ENCODE measurements around the gene S1PR3.
"Not testable (repeated sequence)": the region's sequence is repeated elsewhere in the genome, so short reads cannot be mapped to it uniquely, and the experiment has no call there.

Gene S1PR3
- total RNA-seq: 0 to 0.26 reads per million in 2 experiments

DNA sequence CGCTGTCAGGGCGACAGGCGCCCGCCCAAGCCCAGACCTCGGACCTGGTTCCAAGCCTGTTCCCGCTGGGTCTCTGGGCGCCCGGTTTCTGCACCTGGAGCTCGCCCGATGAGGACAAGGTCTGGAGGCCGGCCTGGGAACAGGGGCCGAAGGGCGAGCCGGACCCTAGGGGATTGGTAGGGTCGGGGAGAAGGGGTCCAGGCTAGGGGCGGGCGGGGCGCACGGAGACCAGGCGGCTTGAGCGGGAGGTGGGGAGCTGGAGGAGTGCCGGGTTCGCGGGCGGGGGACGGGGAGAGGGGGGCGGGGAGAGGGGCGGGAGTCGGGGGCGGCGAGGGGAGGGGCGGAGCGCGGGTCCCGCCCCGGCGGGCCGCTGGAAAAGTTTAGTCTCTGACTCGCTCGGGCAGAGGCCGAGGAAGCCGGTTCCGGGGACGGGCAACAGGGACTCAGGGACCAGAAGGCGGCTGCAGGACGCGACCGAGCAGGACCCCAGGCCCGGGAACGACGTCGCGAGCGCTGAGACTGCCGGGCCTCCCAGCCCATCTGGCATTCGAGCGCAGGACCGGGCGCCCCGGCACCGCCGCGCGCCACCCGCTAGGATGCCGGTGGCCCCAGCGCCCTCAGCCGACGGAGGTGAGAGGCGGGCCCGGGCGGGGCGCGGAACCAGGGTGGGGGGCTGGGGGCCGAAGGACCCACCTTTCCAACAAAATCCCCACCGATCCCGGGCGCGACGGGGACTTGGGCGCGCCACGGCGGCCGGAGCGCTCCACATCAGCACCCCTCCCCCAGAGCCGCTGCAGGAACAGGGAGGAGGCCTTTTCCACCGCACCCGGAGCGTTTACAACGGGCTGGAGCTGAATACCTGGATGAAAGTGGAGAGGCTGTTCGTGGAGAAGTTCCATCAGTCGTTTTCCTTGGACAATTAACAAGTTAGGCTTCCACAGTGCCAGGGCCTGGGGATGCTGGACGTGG is at the start of gene S1PR3:
Gene S1PR3, plus strand, starts transcription at position 403 of the 969 bp plus-strand sequence. CDS start 9,733 bp downstream, outside the sequence.
- no peak for DNase-seq (ENCODE audit: low read depth)

DNA sequence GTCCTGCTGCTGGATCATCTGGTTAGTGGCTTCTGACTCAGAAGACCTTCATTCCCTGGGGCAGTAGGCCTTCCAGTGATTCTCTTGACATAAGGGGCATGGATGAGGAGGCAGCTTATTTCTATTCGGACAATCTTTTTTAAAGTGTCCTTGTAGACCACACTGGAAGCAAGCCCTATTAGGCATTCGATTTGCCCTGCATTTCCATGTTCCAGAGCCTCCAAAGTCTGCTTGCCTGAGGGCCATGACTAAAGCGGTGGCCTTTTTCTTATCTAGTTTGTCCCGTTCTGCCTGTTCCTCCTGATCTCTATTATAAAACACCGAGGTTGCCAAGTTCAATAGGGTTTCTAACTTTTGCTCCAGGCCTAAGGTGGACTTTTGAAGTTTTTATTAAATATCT is 49.7 kb upstream of the S1PR3 start:
- not testable (repeated sequence) for DNase-seq (ENCODE audit: low read depth)

DNA sequence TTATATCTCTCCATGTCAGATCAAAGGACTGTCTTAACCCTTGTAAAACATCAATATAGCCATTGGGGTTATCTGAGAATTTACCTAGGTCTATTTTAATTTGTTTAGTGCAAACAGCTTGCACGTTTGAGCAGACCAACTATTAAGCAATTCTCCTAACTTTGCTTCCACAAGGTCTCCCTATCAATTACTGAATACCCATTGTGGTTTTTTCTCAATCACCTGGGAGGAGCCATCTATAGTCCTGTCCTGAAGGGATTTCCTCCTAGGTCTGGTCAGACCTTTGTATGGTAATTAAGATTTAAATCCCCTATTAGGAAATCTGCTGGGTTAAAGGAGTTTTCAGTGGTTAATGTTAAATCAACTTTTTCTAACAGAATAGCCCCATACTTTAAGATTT is 48.9 kb upstream of the S1PR3 start:
- DNase-seq (ENCODE audit: low read depth): no peak

DNA sequence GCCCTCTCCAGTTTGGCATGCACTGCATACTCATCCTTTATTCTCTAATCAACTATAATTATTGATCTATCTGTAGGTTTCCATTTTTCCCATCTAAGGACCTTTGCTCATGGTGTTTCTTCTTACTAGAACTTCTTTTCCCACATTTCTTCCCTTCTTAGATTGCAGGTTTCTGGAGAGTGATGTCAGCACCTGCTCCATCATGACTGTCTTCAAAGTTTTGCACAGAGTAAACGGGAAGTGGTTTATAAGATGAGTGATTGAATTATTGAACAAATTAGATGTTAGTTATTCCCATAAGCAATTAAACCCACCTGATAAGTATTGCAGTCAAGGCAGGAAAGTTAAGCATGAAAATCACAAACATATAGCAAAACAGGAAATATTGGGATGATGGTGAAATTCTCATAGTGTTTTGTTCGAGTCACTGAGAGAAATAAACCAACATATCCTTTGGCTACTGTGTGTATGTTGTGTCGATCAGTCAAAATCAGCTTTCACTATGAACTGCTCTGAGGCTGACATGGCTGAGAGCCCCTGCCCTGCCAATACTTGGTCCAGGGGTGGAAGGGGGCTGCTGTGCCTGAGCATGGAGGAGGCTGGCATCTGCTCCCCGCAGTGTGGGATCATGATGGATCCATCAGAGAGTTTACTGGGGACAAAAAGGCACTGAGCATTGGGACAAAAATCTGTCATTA is 45.5 kb upstream of the S1PR3 start:
- DNase-seq (ENCODE audit: low read depth): no peak

DNA sequence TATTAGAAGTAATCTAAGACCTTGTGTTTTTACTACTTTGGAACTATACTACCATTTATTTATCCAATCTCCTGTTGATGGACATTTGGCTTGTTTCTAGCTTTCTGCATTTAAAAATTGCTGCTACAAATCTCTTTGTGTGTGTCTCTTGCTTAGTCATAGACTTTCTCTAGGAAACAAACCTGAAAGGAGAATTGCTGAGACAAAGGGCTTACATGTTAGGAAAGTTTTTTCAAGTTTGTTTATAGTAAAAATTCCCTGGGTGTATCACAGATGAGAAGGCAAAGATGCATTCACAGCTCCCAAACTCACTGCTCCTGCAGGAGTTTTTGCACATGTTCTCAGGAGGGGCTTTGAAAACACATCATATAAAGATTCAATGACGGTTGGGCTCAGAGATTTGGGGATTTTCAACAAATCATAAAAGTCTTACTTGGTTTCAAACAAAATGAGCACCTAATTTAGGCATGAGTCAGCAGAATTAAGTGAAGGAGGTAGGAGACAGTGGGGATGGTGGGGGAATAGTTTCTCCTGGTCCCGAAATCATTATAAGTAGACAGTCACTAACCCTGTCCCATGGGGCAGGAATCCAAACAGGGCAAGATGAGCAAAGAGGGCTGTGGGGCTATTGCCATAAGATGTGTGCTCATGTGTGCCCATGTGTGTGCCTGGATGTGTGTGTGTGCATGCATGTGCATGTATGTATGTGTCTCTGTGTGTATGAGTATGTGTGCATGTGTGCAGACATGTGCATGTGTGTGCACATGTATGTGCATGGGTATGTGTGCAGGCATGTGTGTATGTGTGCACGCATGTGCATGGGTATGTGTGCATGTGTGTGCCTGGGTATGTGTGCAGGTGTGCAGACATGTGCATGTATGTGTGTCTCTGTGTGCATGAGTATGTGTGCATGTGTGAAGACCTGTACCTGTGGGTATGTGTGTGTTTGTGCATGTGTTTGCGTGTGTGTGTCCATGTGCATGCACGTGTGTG is 43.4 kb upstream of the S1PR3 start:
- no peak for DNase-seq (ENCODE audit: low read depth)

DNA sequence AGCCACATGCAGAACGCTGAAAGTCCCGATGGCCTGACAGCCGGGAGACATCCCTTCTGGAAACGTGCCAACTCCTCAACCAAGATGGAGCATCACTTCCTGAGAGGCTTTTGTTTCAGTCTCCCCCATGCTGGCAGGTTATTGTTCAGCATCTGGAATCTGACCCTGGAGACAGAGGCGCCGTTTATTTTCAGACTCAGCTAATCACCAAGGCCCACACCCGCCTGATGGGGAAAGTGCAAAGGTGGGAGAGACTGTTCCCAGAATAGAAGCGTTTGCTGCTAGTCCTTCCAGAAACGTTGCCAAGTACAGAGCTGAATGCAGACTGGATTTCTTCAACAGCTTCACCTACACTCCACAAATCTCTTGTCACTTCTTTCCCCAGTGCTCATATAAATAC is 41.8 kb upstream of the S1PR3 start:
- DNase-seq (ENCODE audit: low read depth): no peak

DNA sequence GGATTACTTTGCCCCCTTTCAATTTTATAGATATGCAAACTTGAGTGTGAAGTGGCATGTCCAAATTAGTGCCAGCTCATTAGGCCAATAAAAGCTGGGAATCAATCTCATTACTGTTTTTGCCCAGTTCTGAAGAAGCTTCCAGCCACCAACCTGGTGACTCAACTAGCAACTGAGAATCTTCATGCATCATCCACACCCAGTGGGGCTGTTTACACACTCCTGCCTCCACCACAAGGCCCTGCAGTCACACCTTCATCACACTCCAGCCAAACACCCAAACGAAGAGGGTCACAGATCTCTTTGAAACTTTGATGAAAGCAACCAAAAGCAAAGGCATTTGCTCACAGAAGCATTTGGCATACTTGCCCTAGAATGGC is 41.3 kb upstream of the S1PR3 start:
- no peak for DNase-seq (ENCODE audit: low read depth)

DNA sequence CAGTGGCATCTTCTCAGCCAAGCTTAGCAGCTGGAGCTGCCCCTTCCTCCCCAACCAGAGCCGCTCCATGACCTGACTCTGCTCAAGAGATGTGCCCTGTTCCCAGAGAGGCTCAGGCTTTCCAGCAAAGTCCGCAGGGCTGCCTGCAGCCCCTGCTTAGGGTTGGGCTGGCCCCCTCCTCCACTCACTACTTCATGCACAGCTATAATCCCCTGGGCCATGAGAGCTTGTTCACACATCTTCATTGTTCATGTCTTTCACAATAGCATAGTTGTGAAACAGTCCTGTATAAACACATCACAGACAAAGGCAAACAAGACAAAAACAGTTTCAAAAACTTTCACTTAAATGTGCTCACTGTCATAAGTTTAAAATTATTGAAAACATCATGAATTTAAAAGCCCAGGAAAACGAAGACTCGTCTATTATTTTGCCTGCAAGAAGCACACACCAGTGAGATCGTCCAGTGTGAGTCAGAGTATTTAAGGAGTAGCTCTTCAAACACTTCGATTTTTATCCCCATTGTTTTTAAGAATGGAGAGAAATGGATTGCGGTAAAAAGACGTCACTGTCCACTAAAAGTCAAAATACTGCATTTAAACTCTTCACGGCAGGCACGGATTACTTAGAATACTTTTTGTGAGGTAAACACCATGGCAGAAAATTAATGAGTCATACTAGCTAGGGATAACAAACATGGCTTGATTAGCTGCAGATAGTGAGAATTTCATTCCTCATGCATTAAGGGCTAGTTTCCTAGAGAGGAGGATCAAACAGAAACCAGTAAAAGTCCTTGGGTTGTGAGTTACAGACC is 40.7 kb upstream of the S1PR3 start:
- DNase-seq (ENCODE audit: low read depth): no peak

DNA sequence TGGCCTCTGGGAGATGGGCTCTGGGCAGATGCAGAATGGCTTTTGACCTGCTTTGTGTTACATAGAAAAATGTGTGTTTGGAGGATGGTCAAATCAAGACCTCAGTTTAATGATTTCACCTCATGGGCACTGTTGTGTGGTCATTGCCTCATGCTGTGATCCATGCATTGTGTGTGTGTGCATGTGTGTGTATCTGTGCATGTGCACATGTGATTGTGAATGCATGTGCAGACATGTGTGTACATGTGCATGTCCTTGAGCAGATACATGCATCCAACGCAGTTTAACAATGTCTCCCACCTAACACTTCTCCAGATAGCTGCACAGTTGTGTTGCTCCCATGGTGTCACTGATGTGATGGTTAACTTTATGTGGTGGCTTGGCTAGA is 40.1 kb upstream of the S1PR3 start:
- DNase-seq (ENCODE audit: low read depth): no peak

DNA sequence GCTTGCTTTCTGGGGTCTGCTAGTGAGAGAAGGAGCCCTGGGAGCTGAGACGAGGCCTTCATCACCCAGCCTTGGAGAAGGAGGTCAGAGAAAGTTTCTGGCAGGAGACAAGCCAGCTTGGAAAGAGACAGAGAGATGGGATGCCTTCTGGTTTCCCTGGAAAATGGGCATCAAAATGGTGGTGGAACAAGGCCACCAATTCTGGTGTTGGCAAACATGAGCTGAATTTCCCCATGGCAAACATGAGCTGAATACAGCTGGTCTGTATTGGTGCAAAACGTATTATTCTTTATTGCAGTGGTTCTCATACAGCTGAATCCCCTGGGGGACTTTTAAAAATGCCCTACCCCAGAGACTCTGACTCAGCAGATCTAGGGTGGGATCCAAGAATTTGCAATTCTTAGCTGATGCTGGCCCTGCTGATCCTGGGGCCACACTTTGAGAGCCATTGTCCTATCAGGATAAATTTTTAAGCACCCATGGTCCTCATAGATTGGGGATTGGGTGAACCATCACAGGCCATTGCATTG is 39.1 kb upstream of the S1PR3 start:
- no peak for DNase-seq (ENCODE audit: low read depth)

DNA sequence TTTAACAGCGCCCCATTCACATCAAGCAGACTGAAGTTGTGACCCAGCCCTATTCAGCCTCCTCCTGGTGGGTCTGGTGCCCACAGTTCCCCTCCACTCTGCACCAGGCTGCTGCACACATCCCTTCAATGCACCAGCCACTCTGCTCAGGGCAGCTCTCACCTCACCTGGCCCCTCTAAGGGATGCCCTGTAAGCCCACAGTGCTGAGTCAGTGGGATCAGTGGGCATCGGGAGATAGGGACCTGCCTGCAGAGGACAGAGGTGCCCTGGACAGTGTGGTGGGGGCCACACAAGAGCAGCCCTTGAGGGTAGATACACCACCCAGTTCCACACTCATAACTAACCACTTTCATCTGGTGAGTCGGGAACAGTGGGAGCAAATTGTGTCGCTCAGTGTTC is 38.3 kb upstream of the S1PR3 start:
- DNase-seq (ENCODE audit: low read depth): no peak

DNA sequence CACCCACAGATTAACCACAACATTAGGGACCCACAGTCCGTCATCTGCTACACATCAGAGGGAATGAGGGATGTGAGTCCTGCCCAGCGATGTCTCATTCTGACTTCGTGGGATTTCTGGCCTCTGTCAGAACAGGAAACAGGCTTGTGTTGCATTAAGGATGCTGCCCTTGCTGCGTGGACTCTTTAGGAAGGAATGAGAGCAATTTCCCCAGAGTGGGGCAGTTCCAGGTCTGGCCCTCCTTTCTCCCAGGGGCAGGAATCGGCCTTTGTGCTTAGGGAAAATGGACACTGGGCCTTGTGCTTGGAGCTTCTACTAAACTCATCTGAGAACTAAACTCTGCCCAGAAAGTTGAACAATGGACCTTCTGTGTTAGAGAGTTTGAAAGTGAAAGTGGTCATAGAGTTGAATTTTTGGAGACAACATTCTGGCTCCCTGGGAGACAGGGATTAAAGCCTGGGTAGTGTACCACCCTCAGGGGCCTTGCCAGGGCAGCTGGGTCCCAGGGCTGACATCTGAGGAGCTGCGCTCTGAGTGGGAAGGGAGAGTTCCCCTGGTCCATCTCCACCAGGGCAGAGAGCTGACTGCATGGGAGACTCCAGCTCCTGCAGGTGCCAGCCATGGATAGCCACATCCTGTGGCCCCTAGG is 37.8 kb upstream of the S1PR3 start:
- no peak for DNase-seq (ENCODE audit: low read depth)

DNA sequence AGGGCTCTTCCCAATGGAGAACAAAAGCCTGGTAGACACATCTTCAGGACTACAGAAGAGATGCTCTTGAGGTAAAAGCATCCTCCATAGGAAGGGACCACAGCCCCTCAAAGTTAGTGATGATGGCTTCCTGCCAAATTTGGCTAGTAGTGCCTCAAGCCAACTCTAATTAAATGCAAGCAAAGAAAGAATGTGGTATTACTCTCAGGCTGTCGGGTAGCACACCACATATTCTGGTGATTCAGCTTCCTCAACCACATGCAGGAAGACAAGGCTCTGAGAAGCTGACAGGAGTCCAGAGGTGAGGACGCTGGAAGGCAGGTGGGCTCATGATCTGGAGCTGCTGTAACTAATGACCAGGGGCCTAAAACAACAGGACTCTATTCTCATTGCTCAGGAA is 37.2 kb upstream of the S1PR3 start:
- DNase-seq (ENCODE audit: low read depth): no peak

DNA sequence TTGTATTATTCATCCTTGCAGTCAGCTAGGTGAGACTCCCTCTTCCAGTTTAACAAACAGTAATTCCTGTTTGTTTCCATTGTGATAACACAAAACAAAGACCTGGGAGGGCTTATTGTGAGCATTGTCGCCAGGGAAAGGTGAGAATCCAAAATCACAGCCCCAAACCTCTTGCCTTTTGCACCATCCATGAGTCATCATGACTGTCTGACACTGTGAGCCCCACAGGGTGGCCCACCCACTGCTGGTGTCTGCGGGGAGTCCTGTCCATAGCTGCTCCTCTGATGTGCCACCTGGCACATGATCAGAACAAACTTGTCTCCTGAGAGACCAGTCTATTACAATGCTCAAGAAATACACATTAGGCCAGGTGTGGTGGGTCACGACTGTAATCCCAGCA is 33.7 kb upstream of the S1PR3 start:
- no peak for DNase-seq (ENCODE audit: low read depth)

DNA sequence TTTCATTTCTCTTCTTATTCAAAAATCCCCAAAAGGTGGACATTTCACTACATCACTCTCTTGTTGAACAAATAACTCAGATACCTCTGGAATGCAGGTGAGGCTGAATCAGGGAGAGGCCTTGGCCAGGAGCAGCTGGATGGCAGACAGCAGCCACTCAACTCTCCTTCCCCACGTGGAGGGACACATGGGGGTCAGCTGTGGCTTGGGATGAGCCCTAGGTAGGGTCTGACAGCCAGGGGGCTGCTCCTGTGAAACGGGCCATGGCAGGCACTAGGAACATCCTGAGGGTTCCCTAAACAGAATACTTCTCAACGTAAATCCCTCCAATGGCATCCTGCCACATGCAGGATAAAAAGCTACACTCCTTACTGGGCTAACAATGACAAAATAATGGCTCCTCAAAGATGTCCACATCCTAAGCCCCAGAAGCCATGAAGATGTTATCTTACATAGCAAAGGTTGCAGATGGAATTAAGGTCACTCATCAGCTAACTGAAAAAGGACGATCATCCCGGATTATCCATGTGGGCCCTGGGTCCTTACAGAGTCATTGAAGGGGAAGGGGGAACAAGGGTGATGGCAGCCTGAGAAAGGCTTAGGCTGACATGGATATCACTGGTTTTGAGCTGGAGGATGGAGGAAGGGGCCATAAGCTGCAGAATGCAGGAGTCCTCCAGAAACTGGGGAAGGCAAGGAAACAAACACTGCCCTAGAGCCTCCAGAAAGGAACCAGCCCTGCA is 31.4 kb upstream of the S1PR3 start:
- no peak for DNase-seq (ENCODE audit: low read depth)

DNA sequence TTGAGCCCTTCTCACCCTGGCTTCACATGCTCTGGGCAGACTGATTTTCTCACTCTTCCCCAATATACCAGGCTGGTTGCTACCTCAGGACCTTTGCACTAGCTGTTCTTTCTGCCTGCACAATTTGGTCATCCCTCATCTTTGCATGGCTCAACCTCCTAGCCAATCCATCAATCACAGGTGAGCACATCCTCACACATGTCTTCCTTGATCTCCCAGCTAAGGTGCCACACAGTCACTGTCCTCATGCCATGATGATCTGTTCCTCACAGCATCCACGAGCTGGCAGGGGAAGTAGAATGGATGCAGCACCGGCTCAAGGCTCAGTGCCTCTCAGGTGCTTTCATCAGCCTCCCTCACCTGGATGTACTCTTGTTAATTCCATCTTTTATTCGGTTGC is 30.6 kb upstream of the S1PR3 start:
- DNase-seq (ENCODE audit: low read depth): no peak

DNA sequence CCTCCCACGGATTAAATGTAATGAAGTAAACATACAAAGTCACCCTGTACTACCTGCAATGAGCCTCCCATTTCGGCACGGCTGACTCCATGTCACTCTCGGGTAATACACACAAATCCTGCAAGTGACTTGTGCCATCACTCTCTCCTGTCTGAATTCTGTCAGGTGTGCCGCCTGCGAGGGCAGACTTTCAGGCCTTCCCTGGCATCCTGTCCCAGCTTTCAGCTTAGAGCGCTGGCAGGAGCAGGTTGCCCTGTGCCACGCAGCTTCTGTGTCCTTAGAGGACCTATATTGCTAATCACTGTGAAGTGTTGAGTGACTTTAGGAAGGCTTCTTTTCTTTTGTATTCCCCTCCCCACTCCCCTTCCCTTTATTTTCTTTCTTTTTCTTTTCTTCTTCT is 25.8 kb upstream of the S1PR3 start:
- DNase-seq (ENCODE audit: low read depth): no peak

DNA sequence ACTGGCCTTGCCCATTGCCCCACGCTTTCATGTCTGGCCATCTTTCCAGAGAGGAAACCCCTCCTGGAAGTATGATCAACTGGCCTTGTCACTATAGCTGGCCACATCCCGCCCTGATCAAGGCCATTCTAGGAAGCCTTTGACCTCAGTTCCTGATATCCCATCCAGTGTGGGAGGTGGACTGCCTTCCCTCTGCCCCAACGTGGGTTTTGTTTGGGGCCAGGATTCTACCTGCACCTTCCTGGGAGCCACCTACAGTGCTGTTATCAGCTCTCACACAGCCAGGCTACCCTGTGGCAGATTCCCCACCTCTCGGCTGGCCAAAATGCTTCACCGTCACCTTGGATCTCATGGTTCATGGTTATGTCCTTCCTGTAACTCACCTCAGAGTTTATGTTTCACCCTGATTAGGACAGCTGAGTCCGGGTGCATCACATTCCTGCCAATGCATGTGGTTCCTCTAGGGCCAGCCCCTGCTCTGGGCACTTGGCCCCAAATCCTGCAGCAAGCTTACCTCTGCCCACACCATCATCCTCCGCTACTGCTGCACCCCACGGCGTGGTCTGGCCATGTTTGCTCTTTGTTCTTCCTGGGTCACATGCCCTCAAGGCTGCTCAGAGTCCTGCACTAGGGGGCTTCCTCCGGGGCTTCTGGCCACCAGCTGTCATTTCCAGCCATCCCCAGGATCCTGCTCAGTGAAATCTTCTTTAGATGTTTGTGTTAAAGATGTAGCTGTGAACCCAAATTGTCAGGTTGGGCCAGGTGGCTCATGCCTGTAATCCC is 24.2 kb upstream of the S1PR3 start:
- DNase-seq (ENCODE audit: low read depth): no peak

DNA sequence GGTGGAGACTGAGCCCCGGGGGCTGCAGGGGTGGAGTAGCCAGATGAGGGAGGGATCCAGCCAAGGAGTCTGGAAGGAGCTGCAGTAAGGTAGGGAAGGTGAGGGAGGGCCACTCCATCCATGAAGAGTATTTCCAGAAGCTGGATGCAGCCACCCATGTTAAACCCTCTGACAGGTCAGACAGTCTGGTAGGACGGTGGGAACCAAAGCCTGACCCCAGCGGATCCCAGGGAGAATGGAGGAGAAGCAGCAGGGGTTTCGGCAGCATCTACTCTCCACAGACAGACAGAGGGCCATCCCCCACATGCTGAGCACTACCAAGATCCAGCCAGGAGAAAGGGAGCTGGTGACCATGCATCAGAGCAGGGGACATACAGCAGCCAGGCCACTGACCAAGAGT is 22.5 kb upstream of the S1PR3 start:
- DNase-seq (ENCODE audit: low read depth): no peak

Measured in T follicular helper cell (primary cell).